Hair follicle dermal papilla cell (primary cell): ENCODE measurements around the gene TRIM25. TPM values are rescaled to one million over a fixed set of nuclear protein-coding genes. Genes with fewer than 3 reads are reported as not detected.

Experiments used
- small RNA-seq: library from RNA; depleted of rRNA; stranded (forward); fragments of <200 nt; gene quantifications from one replicate; pipeline ENCODE3, GENCODE V24; 2012
- total RNA-seq: library from RNA; depleted of rRNA; stranded (reverse); fragments of >200 nt; gene quantifications from 2 replicates; pipeline ENCODE4 v1.2.3, GENCODE V29; 2012

Gene TRIM25, protein sequence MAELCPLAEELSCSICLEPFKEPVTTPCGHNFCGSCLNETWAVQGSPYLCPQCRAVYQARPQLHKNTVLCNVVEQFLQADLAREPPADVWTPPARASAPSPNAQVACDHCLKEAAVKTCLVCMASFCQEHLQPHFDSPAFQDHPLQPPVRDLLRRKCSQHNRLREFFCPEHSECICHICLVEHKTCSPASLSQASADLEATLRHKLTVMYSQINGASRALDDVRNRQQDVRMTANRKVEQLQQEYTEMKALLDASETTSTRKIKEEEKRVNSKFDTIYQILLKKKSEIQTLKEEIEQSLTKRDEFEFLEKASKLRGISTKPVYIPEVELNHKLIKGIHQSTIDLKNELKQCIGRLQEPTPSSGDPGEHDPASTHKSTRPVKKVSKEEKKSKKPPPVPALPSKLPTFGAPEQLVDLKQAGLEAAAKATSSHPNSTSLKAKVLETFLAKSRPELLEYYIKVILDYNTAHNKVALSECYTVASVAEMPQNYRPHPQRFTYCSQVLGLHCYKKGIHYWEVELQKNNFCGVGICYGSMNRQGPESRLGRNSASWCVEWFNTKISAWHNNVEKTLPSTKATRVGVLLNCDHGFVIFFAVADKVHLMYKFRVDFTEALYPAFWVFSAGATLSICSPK
- 28.9 and 32.6 TPM in 2 replicates for total RNA-seq

GRCh38 chr17:56913867-56914580, at the start of gene TRIM25:
TSS of gene TRIM25 (minus strand) at chr17:56914049. CDS start at chr17:56913988, 61 bp downstream.

DNA sequence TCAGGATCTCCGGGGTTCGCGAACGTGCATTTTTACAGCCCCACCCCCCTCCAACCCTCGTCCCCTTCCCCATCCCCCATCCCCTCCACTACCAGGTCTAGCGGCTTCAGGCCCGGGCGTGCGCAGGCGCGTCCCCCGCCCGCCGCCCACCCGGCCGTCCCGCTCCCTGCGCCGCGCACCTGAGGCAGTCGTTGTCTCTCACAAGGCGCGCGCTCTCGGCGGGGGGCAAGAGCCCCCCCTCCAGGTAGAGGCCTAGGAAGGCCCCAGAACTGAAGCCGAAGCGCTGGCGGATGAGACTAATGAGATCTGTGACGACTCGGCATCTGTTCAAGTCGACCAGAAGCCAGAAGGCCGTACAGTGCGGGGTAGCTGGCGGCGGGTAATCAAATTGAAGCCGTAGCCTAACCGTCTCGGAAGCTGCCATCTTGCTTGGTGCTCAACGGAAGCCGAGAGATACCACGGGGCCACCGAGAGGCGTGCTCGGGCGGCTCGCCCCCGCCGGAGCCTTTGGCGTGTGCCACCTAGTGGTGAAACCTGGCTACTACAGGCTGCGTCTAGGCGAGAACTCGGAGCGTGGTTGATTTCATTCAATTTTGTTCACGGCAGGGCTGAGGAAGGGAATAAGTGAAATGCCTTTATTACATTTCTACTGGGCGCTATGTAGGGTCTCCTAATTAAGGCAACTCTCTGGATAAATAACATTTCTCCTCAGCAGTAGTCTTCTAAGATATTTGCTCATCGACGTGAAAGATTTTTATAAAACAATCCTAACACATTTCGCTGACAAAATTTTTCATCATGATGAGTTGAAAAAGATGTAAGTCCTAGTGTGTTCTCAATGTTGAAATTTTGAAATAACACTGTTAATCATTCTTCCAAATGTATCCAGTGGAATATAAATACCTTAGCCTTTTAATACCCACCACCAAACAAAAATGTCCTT, 47.0 kb upstream of the TRIM25 start, which contains the start of gene COIL:
COIL (minus strand) TSS at position 455 of the 943 bp plus-strand sequence; CDS start at position 424, 31 bp downstream.

Small RNAs within 50 kb of the gene (small RNA-seq; reads per million reads assigned to genes)
- not detected for gene AC015912.2
- gene RNU6-1158P = not detected

Other genes starting within 250 kb of the TRIM25 start
- gene C17orf67, start 80.1 kb downstream of the TRIM25 start, total RNA-seq = 1.1 and 1.2 TPM in 2 replicates
- gene DGKE, start 79.9 kb downstream of the TRIM25 start, total RNA-seq = 6.3 and 8.1 TPM in 2 replicates
- gene COIL, start 47.0 kb upstream of the TRIM25 start, total RNA-seq = 12.0 and 13.3 TPM in 2 replicates
- 64.4 and 73.2 TPM in 2 replicates for gene SCPEP1, start 64.1 kb upstream of the TRIM25 start, total RNA-seq
- 12.0 and 18.3 TPM in 2 replicates for gene AKAP1, start 171.2 kb upstream of the TRIM25 start, total RNA-seq